OCI-LY7 (cell line): ENCODE measurements around the gene ZNF831.

Source experiments
- CTCF ChIP-seq: fragments of 200-600 bp; sonication (generic); conservative IDR thresholded peaks from 2 replicates; pipeline ENCODE4 v1.5.1; 2014; ENCODE audit warnings: mild to moderate bottlenecking, antibody characterized with exemption, low read length, moderate library complexity, mixed read lengths
- EZH2phosphoT487 ChIP-seq: fragments of 200-600 bp; sonication (generic); IDR thresholded peaks from 2 replicates; pipeline ENCODE4 v1.6.1; 2018; ENCODE audit warnings: low read depth, borderline replicate concordance, mild to moderate bottlenecking, mixed run types, antibody characterized with exemption, low read length, moderate library complexity, mixed read lengths

DNA sequence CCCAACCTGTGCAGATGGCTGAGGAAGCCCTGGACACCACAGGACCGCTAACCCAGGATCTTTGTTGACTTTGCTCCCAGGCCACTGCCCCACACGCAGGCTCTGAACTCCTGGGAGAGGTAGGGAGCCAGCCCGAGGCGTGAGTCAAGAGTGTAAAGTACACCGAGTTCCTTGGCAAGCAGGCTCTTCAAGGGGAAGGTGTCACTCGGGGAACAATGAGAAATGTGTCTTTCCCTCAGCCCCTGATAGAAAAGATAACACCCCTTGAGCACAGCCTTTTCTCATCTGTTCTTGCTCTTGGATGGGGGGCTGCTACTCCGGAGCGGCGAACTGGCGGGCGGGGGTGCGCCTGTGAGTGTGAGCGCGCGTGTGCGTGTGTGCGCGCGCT lies 136.3 kb downstream of the ZNF831 start:
- TF ChIP-seq CTCF (no peak), EZH2phosphoT487 (no peak)
